Caco-2 (cell line): ENCODE data around the gene ASPA. TPM values are rescaled to one million over a fixed set of nuclear protein-coding genes. Genes with fewer than 3 reads are reported as not detected.

Experiments used
- BruUV-seq: library from RNA; stranded (reverse); fragments of 400-500 nt; replicated peaks from 2 replicates; lab custom pipeline; 2021; lab: Mats Ljungman, UMichigan
- CTCF ChIA-PET: fragments of 300-600 bp; sonication (Branson Sonifier 250); formaldehyde crosslinking; loops from one replicate; lab custom pipeline; 2022; ENCODE audit warnings: antibody characterized with exemption; lab: Charles Lee
- POLR2A ChIA-PET: fragments of 300-600 bp; sonication (Branson Sonifier 250); formaldehyde crosslinking; loops from one replicate; lab custom pipeline; 2022; ENCODE audit warnings: antibody characterized with exemption; lab: Charles Lee
- DNase-seq, 2 experiments: peaks; one replicate each; pipeline versions ENCODE4 v3.0.0 to v3.0.0-alpha.2; 2020 to 2022
- H3K27me3 ChIP-seq: replicated peaks from 2 replicates; pipeline ENCODE4 v1.6.0; 2011; ENCODE audit warnings: low read length; ENCODE audit not compliant: control insufficient read depth, insufficient read depth
- H3K36me3 ChIP-seq: 2 replicates; pipeline ENCODE4 v1.5.1; 2011; ENCODE audit warnings: low read length; ENCODE audit not compliant: control insufficient read depth, insufficient read depth
- H3K4me1 ChIP-seq: fragments of 250-450 bp; sonication (Bioruptor Pico); 2 replicates; pipeline ENCODE4 v1.5.1; 2020; ENCODE audit warnings: mild to moderate bottlenecking
- H3K4me3 ChIP-seq: 2 replicates; pipeline ENCODE4 v1.5.1; 2011; ENCODE audit warnings: low read depth, mild to moderate bottlenecking, control low read depth, low read length
- H3K9me3 ChIP-seq: fragments of 250-450 bp; sonication (Bioruptor Pico); 2 replicates; pipeline ENCODE4 v1.5.1; 2020; ENCODE audit warnings: mild to moderate bottlenecking, moderate library complexity
- H3K27ac Mint-ChIP-seq: one replicate; pipeline ENCODE4 v1.8.0; 2022; ENCODE audit warnings: mixed read lengths; ENCODE audit not compliant: unreplicated experiment
- H3K27me3 Mint-ChIP-seq: one replicate; pipeline ENCODE4 v1.8.0; 2022; ENCODE audit warnings: mixed read lengths; ENCODE audit not compliant: insufficient read depth, unreplicated experiment
- H3K36me3 Mint-ChIP-seq: one replicate; pipeline ENCODE4 v1.8.0; 2022; ENCODE audit warnings: mild to moderate bottlenecking, mixed read lengths; ENCODE audit not compliant: insufficient read depth, unreplicated experiment
- H3K4me1 Mint-ChIP-seq: one replicate; pipeline ENCODE4 v1.8.0; 2022; ENCODE audit warnings: low read depth, mixed read lengths; ENCODE audit not compliant: unreplicated experiment
- H3K4me3 Mint-ChIP-seq: one replicate; pipeline ENCODE4 v1.8.0; 2022; ENCODE audit warnings: mild to moderate bottlenecking, moderate library complexity, mixed read lengths; ENCODE audit not compliant: unreplicated experiment
- H3K9me3 Mint-ChIP-seq: one replicate; pipeline ENCODE4 v1.8.0; 2022; ENCODE audit warnings: mixed read lengths; ENCODE audit not compliant: unreplicated experiment
- CTCF ChIP-seq, 2 experiments: fragments of 200-600 bp in 1 of 2; IDR thresholded peaks; 1 replicate in 1 of 2; 2 replicates in 1 of 2; pipeline versions ENCODE4 v1.5.1 to v1.8.0; 2011 to 2022; ENCODE audit warnings: antibody characterized with exemption in 1 of 2, control low read depth in 1 of 2, inconsistent platforms in 1 of 2, low read depth in 1 of 2, low read length in 1 of 2, mild to moderate bottlenecking in 1 of 2, moderate library complexity in 1 of 2; ENCODE audit not compliant: insufficient read depth in 1 of 2, severe bottlenecking in 1 of 2, unreplicated experiment in 1 of 2
- intact Hi-C: fragments of 100-400 bp; cut with micrococcal nuclease; formaldehyde crosslinking; loops from one replicate; pipeline ENCODE4 v1.10.0; 2022; ENCODE audit not compliant: unreplicated experiment
- total RNA-seq: library from RNA; stranded (reverse); gene quantifications from 2 replicates; pipeline ENCODE4 v1.2.3, GENCODE V29; 2022

Gene ASPA
- total RNA-seq, 1 experiment from 2014 or later: 0.27 TPM

- Mint-ChIP-seq H3K27me3 (peaks cover 2% of the 10 kb centered on the region), H3K36me3 (no peaks in the 10 kb centered on the region), H3K9me3 (peaks cover 15% of the 10 kb centered on the region), H3K27ac (no peak overlapping the region), H3K4me1 (no peaks in the 10 kb centered on the region), H3K4me3 (no peak overlapping the region)
- TF ChIP-seq CTCF (IDR thresholded peaks at IDR 0.05; ENCODE audit: insufficient read depth in 1 of 2, low read depth in 1 of 2, low read length in 1 of 2, severe bottlenecking in 1 of 2, unreplicated experiment in 1 of 2): no peak
- no peak for DNase-seq
- ChIA-PET POLR2A (no interaction called here), CTCF (no interaction called here)
- Histone ChIP-seq H3K36me3 (no peaks in the 10 kb centered on the region), H3K4me3 (no peak overlapping the region), H3K4me1 (peaks cover 7% of the 10 kb centered on the region; the same call in 1 of the 2 replicates), H3K9me3 (peaks cover 4% of the 10 kb centered on the region; the same call in 1 of the 2 replicates), H3K27me3 (no peaks in the 10 kb centered on the region)
- intact Hi-C loops: no loop called here
- BruUV-seq: no TSS peak
Measured at GRCh38 chr17:3549610-3550162, 73.9 kb downstream of the ASPA start.

DNA sequence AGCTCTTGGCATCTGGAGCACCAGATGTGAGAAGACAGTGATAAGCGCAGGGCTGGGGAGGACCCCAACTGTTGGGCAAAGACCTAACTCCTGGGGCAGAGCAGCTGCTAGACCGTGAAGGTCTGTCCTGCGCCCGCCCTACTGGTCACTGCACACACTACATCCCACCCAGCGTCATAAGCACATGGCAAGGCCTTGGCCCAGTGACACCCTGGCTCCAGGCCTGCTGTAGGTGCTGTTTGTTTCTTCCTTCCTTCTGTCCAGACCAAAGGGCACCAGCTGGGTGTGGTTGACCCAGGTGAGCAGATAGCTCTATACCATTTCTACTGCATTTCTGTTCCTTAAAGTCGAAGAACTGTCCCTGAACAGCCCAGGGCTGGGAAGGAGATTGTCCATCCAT, 75.4 kb downstream of the ASPA start:
- Histone ChIP-seq H3K36me3 (no peaks in the 10 kb centered on the region), H3K9me3 (peaks cover 4% of the 10 kb centered on the region; the same call in 1 of the 2 replicates), H3K4me1 (peaks cover 5% of the 10 kb centered on the region; the same call in 1 of the 2 replicates), H3K27me3 (no peaks in the 10 kb centered on the region), H3K4me3 (no peak overlapping the region)
- BruUV-seq: no TSS peak
- Mint-ChIP-seq H3K9me3 (peaks cover 15% of the 10 kb centered on the region), H3K4me1 (no peaks in the 10 kb centered on the region), H3K27me3 (peaks cover 2% of the 10 kb centered on the region), H3K4me3 (no peak overlapping the region), H3K36me3 (no peaks in the 10 kb centered on the region), H3K27ac (no peak overlapping the region)
- no peak for TF ChIP-seq CTCF (IDR thresholded peaks at IDR 0.05; ENCODE audit: insufficient read depth in 1 of 2, low read depth in 1 of 2, low read length in 1 of 2, severe bottlenecking in 1 of 2, unreplicated experiment in 1 of 2)
- POLR2A ChIA-PET: interaction anchor here (0.5 kb wide), 1 partner anchor 713 kb away, joined by 3 read pairs; the partner anchor contains the start of gene ANKFY1
- no peak for DNase-seq
- intact Hi-C loops: no loop called here
- CTCF ChIA-PET: no interaction called here

DNA sequence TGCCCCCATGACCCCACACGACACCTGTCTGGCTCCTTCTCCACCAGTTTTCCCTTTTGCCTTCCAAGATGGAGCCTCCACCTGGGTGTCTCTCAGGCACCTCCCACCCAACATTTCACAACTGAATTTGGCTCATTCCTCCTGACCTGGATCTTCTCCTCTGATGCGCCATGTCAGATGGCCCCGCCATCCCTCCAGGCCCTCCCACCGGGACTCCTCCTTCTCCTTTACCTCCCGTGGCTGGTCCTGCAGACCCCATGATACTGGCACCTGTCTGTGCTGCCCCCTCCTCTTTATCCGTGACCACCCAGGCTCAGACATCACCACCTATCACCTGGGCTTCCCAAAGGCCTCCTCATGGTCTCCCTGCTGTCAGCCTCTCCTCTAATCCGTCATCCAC, 77.1 kb downstream of the ASPA start:
- Mint-ChIP-seq H3K27ac (peak overlapping the region; percentile 49), H3K9me3 (peaks cover 15% of the 10 kb centered on the region)

More for the DNA sequence above, 77.1 kb downstream of the ASPA start:
- H3K4me3 ChIP-seq: no peak overlapping the region
- no peak for TF ChIP-seq CTCF (IDR thresholded peaks at IDR 0.05; ENCODE audit: insufficient read depth in 1 of 2, low read depth in 1 of 2, low read length in 1 of 2, severe bottlenecking in 1 of 2, unreplicated experiment in 1 of 2)
- ChIA-PET CTCF (no interaction called here), POLR2A (no interaction called here)
- Mint-ChIP-seq H3K4me1 (peaks cover 6% of the 10 kb centered on the region), H3K27me3 (peaks cover 2% of the 10 kb centered on the region), H3K4me3 (no peak overlapping the region), H3K36me3 (no peaks in the 10 kb centered on the region)
- H3K27me3 ChIP-seq: no peaks in the 10 kb centered on the region
- no peaks in the 10 kb centered on the region for H3K36me3 ChIP-seq
- H3K4me1 ChIP-seq: no peaks in the 10 kb centered on the region
- DNase-seq: no peak
- intact Hi-C loops: no loop called here
- H3K9me3 ChIP-seq: peaks cover 4% of the 10 kb centered on the region; the same call in 1 of the 2 replicates
- no TSS peak for BruUV-seq

Other genes with a start within 250 kb of the ASPA start
- not detected in 2 replicates for gene OR3A1, start 177.6 kb upstream of the ASPA start, total RNA-seq
- gene OR3A2, start 89.7 kb upstream of the ASPA start, total RNA-seq: not detected in 2 replicates
- not detected in 2 replicates for gene OR1E1, start 77.6 kb upstream of the ASPA start, total RNA-seq
- gene OR3A3, start 64.6 kb upstream of the ASPA start, total RNA-seq: not detected in 2 replicates
- not detected in 2 replicates for gene OR1E2, start 42.2 kb upstream of the ASPA start, total RNA-seq
- gene SPATA22, start 4.2 kb upstream of the ASPA start, total RNA-seq: not detected in 2 replicates
- 8.4 and 8.9 TPM in 2 replicates for gene TRPV3, start 81.8 kb downstream of the ASPA start, total RNA-seq
- 1.8 and 3.1 TPM in 2 replicates for gene TRPV1, start 133.4 kb downstream of the ASPA start, total RNA-seq
- 17.4 and 17.7 TPM in 2 replicates for gene SHPK, start 160.3 kb downstream of the ASPA start, total RNA-seq
- gene CTNS, start 160.8 kb downstream of the ASPA start, total RNA-seq: 11.8 and 15.6 TPM in 2 replicates
- 58.2 and 61.9 TPM in 2 replicates for gene TAX1BP3, start 192.6 kb downstream of the ASPA start, total RNA-seq
- gene EMC6, start 192.8 kb downstream of the ASPA start, total RNA-seq: 35.1 and 36.8 TPM in 2 replicates
- 0.66 and 1.4 TPM in 2 replicates for gene P2RX5, start 220.2 kb downstream of the ASPA start, total RNA-seq
- gene HASPIN, start 247.9 kb downstream of the ASPA start, total RNA-seq: 9.1 and 9.5 TPM in 2 replicates